Activated T-helper 2 cell treated with anti-CD3 and anti-CD28 coated beads, Interferon-gamma antibody, Interleukin-2, Interleukin-4, amounts not matched to agents 10 μg/mL and 5 μg/mL and 100 μg/mL, durations not matched to agents 14 hours and 24 hours and 36 hours (primary cell): Measurements from ENCODE around the gene CGRRF1. TPM values are rescaled to one million over a fixed set of nuclear protein-coding genes. Genes with fewer than 3 reads are reported as not detected.
A peak's percentile ranks its signal among the peaks of the same experiment; 100 is the strongest.

Experiments
- DNase-seq: peaks from one replicate; pipeline ENCODE4 v3.0.0; 2021; ENCODE audit warnings: low spot score
- H3K27ac Mint-ChIP-seq: one replicate; pipeline ENCODE4 v1.8.0; 2021; ENCODE audit warnings: mixed read lengths
- H3K27me3 Mint-ChIP-seq: one replicate; pipeline ENCODE4 v1.8.0; 2021; ENCODE audit warnings: low read depth, mixed read lengths
- H3K36me3 Mint-ChIP-seq: one replicate; pipeline ENCODE4 v1.8.0; 2021; ENCODE audit warnings: low read depth, mixed read lengths
- H3K4me1 Mint-ChIP-seq: one replicate; pipeline ENCODE4 v1.8.0; 2021; ENCODE audit warnings: low read depth, mixed read lengths
- H3K4me3 Mint-ChIP-seq: one replicate; pipeline ENCODE4 v1.8.0; 2021; ENCODE audit warnings: low read depth, mild to moderate bottlenecking, moderate library complexity, mixed read lengths
- H3K9me3 Mint-ChIP-seq: one replicate; pipeline ENCODE4 v1.8.0; 2021; ENCODE audit warnings: mixed read lengths
- intact Hi-C: fragments of 100-400 bp; cut with micrococcal nuclease; formaldehyde crosslinking; loops from one replicate; pipeline ENCODE4 v1.15.1; 2023
- total RNA-seq: library from RNA; stranded (reverse); gene quantifications from 2 replicates; pipeline ENCODE4 v1.2.3, GENCODE V29; 2022

CGRRF1 gene
- total RNA-seq = 6.2 and 9.1 TPM in 2 replicates

GRCh38 chr14:54509546-54510501, at the start of gene CGRRF1:
Gene CGRRF1 (plus strand): TSS chr14:54509906. CDS start chr14:54509960, 54 bp downstream.
- peaks cover 6% of the 10 kb centered on the region for H3K27me3 Mint-ChIP-seq

GRCh38 chr14:54462048-54462447, 47.7 kb upstream of the CGRRF1 start:
- H3K4me3 Mint-ChIP-seq = no peak overlapping the region
- no peak overlapping the region for H3K27ac Mint-ChIP-seq
- H3K27me3 Mint-ChIP-seq = no peaks in the 10 kb centered on the region
- no peak for DNase-seq
- H3K9me3 Mint-ChIP-seq = peaks cover 36% of the 10 kb centered on the region
- intact Hi-C loops = no loop called here
- H3K36me3 Mint-ChIP-seq = peaks cover 5% of the 10 kb centered on the region
- peaks cover 2% of the 10 kb centered on the region for H3K4me1 Mint-ChIP-seq

More at GRCh38 chr14:54509546-54510501, at the start of gene CGRRF1:
- peak; percentile 94 for DNase-seq
- peaks cover 13% of the 10 kb centered on the region for H3K36me3 Mint-ChIP-seq
- intact Hi-C loops = loop anchor here (1.0 to 2.0 kb wide), 5 partner anchors 21 to 263 kb away; partner anchors contain the start of gene CNIH1
- H3K9me3 Mint-ChIP-seq = no peaks in the 10 kb centered on the region
- peaks cover 25% of the 10 kb centered on the region for H3K4me1 Mint-ChIP-seq
- H3K27ac Mint-ChIP-seq = peak within 1 kb of the TSS; percentile 67
- H3K4me3 Mint-ChIP-seq = peak within 1 kb of the TSS; percentile 88

- intact Hi-C loops = no loop called here
- H3K4me3 Mint-ChIP-seq = no peak overlapping the region
- H3K27ac Mint-ChIP-seq = no peak overlapping the region
- DNase-seq = no peak
- no peaks in the 10 kb centered on the region for H3K27me3 Mint-ChIP-seq
- H3K36me3 Mint-ChIP-seq = peaks cover 3% of the 10 kb centered on the region
- peaks cover 2% of the 10 kb centered on the region for H3K4me1 Mint-ChIP-seq
- peaks cover 25% of the 10 kb centered on the region for H3K9me3 Mint-ChIP-seq
Observed at GRCh38 chr14:54465654-54466053, 44.1 kb upstream of the CGRRF1 start.

GRCh38 chr14:54467280-54467679, 42.4 kb upstream of the CGRRF1 start:
- Mint-ChIP-seq H3K36me3 (peaks cover 13% of the 10 kb centered on the region), H3K4me1 (no peaks in the 10 kb centered on the region), H3K4me3 (no peak overlapping the region), H3K27me3 (no peaks in the 10 kb centered on the region), H3K27ac (no peak overlapping the region), H3K9me3 (peaks cover 25% of the 10 kb centered on the region)
- intact Hi-C loops = no loop called here
- DNase-seq = no peak

DNA sequence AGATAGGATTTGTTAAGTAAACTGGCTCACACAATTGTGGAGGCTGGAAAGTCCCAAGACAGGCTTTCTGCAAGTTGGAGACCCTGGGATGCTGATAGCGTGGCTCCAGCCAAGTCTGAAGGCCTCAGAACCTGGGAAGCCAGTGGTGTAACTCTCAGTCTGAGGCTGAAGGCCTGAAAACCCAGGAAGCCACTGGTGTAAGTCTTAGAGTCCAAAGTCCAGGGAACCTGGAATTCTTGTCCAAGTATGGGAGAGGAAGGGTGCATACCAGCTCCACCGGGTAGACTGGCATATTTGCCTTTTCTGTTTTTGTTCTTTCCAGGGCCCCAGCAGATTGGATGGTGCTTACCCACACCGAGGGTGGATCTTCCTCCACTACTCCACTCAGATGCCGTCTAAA, 39.0 kb upstream of the CGRRF1 start:
- Mint-ChIP-seq H3K27ac (no peak overlapping the region), H3K4me1 (no peaks in the 10 kb centered on the region), H3K9me3 (peaks cover 21% of the 10 kb centered on the region), H3K4me3 (no peak overlapping the region), H3K36me3 (peaks cover 25% of the 10 kb centered on the region), H3K27me3 (no peaks in the 10 kb centered on the region)
- DNase-seq = no peak
- intact Hi-C loops = no loop called here

GRCh38 chr14:54471641-54472040, 38.1 kb upstream of the CGRRF1 start:
- no peaks in the 10 kb centered on the region for H3K27me3 Mint-ChIP-seq
- H3K9me3 Mint-ChIP-seq = peaks cover 14% of the 10 kb centered on the region
- no peak for DNase-seq
- H3K4me1 Mint-ChIP-seq = peaks cover 3% of the 10 kb centered on the region
- no peak overlapping the region for H3K27ac Mint-ChIP-seq
- H3K36me3 Mint-ChIP-seq = peaks cover 32% of the 10 kb centered on the region
- H3K4me3 Mint-ChIP-seq = no peak overlapping the region
- intact Hi-C loops = no loop called here

GRCh38 chr14:54472315-54472714, 37.4 kb upstream of the CGRRF1 start:
- Mint-ChIP-seq H3K36me3 (peaks cover 36% of the 10 kb centered on the region), H3K9me3 (peaks cover 7% of the 10 kb centered on the region), H3K27me3 (no peaks in the 10 kb centered on the region), H3K4me3 (no peak overlapping the region), H3K4me1 (peaks cover 3% of the 10 kb centered on the region), H3K27ac (no peak overlapping the region)
- intact Hi-C loops = no loop called here
- no peak for DNase-seq

- Mint-ChIP-seq H3K36me3 (peaks cover 44% of the 10 kb centered on the region), H3K27ac (no peak overlapping the region), H3K27me3 (no peaks in the 10 kb centered on the region), H3K9me3 (no peaks in the 10 kb centered on the region), H3K4me1 (peaks cover 3% of the 10 kb centered on the region), H3K4me3 (no peak overlapping the region)
- intact Hi-C loops = no loop called here
- no peak for DNase-seq
Observed at GRCh38 chr14:54474232-54474793, 35.4 kb upstream of the CGRRF1 start.

- no peak for DNase-seq
- intact Hi-C loops = no loop called here
- Mint-ChIP-seq H3K36me3 (peaks cover 50% of the 10 kb centered on the region), H3K4me1 (peaks cover 3% of the 10 kb centered on the region), H3K4me3 (no peak overlapping the region), H3K9me3 (no peaks in the 10 kb centered on the region), H3K27me3 (no peaks in the 10 kb centered on the region), H3K27ac (no peak overlapping the region)
Observed at GRCh38 chr14:54475187-54475899, 34.4 kb upstream of the CGRRF1 start.

DNA sequence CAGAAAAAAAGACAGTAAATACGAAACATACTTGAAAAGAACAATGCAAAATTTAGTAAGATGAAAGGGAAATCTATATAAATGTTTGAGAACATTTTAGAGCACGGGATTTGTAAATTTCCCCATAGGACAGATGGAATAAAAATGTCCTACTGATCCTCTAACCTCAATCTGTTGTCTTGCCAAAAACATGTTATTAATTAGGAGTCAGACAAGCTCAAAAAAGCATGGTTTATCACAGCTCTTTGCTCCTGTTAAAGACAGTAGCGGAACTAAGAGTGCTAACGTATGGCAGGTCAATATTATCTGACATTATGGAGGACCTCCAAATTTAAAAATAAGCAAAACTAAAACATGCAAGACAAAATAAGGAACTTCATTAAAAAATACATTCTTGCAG, 33.8 kb upstream of the CGRRF1 start:
- H3K27ac Mint-ChIP-seq = no peak overlapping the region
- no peaks in the 10 kb centered on the region for H3K9me3 Mint-ChIP-seq
- peaks cover 50% of the 10 kb centered on the region for H3K36me3 Mint-ChIP-seq
- peaks cover 3% of the 10 kb centered on the region for H3K4me1 Mint-ChIP-seq
- intact Hi-C loops = no loop called here
- no peak for DNase-seq
- H3K27me3 Mint-ChIP-seq = no peaks in the 10 kb centered on the region
- no peak overlapping the region for H3K4me3 Mint-ChIP-seq

- Mint-ChIP-seq H3K36me3 (peaks cover 56% of the 10 kb centered on the region), H3K27me3 (no peaks in the 10 kb centered on the region), H3K4me1 (peaks cover 17% of the 10 kb centered on the region), H3K4me3 (no peak overlapping the region), H3K27ac (no peak overlapping the region), H3K9me3 (no peaks in the 10 kb centered on the region)
- intact Hi-C loops = no loop called here
- no peak for DNase-seq
Observed at GRCh38 chr14:54478636-54479215, 31.0 kb upstream of the CGRRF1 start.

GRCh38 chr14:54480830-54481562, 28.7 kb upstream of the CGRRF1 start:
- Mint-ChIP-seq H3K4me1 (peaks cover 35% of the 10 kb centered on the region), H3K36me3 (peaks cover 66% of the 10 kb centered on the region), H3K9me3 (no peaks in the 10 kb centered on the region), H3K27me3 (no peaks in the 10 kb centered on the region), H3K4me3 (no peak overlapping the region), H3K27ac (no peak overlapping the region)
- intact Hi-C loops = no loop called here
- no peak for DNase-seq
